G401.6 (cell line): ENCODE data around the gene AGAP5.
"Not testable (repeated sequence)": the region's sequence is repeated elsewhere in the genome, so short reads cannot be mapped to it uniquely, and the experiment has no call there.

Experiments used
- FAIRE-seq: peaks from 2 replicates; lab custom pipeline; 2012; peaks lifted over from hg19 to GRCh38; lab: Jason Lieb, UNC

Gene AGAP5

DNA sequence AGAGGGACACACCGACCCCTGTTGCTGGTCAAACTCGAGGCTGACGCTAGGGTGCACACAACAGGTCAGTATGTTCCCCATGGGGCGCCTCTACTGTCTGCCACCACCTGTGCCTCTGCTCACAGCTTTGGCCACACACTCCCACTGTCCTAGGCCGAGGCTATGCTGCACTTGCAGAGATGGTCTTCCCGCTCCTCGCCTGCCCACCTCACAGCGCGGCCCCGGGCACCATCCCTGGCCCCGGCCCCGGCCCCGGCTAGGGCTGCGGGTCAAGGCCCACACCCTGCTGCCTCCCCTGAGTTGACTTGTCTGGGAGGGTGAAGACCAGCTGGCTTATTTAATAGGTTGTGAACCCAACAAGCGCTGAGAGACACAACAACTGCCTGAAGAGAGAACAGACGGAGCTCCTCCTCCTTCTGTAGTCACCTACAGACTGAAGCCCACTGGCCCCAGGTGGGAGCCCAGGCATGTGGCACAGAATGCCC is at the start of gene AGAP5:
Gene AGAP5 (minus strand): TSS at position 435 of the 485 bp plus-strand sequence. CDS start 354 bp downstream, at position 81.
- FAIRE-seq = not testable (repeated sequence)

DNA sequence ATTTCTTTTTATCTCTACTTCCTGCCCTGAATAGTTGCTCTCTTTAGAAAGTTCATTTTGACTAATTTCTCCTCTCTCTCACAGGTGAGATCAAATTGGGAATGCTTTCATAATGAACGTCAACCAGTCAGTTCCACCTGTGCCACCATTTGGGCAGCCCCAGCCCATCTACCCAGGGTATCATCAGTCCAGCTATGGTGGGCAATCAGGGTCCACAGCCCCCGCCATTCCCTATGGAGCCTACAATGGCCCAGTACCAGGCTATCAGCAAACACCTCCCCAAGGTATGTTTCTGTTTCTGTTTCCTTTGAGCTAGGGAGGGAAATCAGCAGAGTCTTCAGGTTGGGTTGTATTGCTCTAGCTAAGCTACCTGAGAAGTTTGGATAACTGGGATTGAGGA is 48.8 kb upstream of the AGAP5 start:
- no peak for FAIRE-seq

DNA sequence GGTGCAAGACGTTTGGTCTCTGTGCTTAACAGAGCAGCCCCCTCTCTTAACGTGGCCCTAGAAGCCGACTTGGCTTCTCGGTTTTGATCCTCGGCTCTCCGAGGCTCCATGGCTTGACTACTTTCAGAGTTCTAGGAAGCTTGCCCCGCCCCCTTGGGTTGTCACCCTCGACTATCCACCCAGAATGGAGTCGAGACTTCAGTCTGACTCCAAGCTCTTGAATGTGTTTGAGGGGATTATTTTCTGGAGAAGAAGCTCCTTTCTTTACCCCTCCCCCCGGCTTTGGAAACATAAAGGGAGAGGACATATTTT is 46.7 kb upstream of the AGAP5 start:
- FAIRE-seq = no peak

DNA sequence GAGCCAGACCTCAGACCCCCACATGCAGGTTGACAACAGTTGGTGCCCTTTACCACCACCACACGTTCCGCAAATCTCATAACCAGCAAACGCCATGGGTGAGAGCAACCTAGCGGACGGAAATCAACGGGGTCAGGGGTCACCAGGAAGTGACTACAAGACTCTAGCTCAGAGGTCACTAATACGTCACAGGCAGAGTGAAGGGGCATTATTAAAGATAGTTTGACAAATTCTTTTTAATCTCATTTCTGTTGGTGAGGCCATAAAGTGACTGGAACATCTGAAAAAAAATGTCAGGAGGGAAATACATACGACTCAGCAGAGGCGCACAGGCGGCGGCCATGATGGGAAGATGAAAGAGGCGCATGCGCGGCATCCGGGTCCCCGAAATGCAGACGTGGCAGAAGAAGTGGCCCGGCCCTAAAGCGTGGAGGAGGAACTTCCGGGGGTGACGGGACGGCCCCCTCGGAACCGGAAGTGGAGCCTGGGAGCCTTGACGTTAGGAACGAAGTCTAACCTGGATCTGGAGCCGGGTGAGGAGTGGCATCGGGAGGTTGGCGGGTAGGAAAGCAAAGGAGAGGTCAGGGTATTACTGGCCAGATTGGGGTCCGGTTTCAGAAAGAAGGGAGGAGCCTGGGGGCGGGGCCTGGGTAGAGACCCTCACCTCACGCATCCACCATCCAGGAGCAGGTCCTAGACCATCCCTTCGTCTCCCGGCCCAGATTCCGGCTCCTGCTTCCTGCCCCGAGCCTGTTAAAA is 46.2 kb upstream of the AGAP5 start, which contains the start of gene SEC24C:
Gene SEC24C (plus strand): TSS at position 468 of the 759 bp plus-strand sequence. CDS start 2,461 bp downstream, outside the sequence.
- FAIRE-seq = peak; percentile 91

DNA sequence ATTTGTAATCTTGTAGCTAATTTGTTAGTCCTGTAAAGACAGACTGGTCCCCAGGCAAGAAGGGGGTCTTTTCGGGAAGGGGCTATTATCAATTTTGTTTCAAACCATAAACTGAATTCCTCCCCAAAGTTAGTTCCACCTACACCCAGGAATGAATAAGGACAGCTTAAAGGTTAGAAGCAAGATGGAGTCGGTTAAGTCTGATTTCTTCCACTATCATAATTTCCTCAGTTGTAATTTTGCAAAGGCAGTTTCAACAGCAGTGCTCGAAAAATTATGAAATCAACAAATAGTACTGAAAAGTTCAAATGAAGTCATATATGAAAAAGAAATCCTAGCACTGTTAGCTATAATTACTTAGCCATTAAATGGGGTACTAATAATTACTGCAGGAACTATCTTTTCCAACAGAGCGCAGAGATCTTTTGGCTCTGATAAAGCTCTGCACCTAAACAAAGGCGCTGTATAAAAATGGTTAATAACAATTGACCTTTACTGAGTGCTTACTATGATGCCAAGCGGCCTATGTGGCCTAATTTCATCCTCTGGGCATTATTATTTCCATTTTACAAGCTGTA is 45.5 kb upstream of the AGAP5 start:
- FAIRE-seq = no peak

DNA sequence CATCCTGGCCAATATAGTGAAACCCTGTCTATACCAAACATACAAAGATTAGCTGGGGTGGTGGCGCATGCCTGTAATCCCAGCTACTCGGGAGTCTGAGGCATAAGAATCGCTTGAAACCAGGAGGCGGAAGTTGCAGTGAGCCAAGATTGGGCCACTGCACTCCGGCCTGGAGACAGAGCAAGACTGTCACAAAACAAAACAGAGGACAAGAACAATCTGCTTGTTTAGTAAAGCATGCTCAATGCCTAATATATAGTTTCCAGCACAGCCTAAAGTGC is 44.5 kb upstream of the AGAP5 start:
- FAIRE-seq = no peak

DNA sequence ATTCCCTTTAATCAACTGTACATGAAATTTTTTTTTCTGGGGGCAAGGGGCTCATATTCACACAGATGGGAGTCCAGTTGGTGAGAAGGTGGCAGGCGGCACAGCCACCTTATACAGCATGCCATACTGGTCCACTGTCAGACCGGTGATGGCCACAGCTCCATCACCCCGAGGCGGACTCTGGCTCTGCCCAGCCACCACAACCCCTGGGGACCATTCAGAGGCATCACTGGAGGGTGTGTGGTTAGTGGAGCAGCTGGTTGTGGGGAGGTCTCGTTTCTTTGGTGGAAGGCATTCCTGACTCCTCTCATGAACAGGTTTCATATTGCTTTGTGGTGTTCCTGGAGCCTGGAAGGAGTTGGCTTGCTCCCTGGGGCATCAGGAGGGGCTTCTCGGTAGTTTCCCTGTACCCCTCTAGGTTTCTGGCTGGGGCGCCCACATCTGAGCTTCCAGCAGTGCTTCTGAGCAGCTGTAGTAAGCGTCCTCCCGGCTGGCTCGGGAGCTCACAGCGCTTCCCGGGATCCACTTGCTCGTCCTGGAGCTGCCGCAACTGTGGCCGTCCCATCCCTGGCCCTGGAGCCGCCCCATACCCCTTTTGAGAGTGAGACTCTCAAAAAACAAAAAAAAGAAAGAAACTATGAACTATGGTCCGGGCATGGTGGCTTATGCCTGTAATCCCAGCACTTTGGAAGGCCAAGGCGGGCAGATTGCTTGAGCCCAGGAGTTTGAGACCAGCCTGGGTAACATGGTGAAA is 42.8 kb upstream of the AGAP5 start:
- not testable (repeated sequence) for FAIRE-seq

DNA sequence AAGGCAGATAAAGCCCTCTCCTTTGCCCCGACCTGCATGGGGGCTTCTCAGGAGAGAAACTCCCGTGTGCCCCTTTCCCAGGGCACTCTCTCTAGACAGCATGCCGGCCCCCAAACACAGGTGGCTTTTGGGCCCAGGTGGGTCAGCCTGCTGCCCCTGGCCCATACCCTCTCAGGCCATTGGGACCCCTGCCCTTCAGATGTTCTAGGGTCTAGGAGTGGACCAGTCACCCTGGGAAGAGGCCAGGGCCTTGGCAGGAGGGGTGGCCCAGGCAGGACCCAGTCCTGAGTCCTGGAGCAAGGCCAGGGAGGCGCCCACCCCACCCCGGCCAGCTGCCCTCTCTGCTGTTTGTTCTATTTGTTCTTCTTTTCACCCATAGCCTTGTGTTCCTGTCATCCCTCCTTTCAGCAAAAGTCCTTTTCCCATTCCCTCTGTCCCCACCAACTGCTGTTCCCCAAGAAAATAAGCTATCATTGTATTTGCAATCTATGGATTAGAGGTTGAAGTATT is 36.9 kb upstream of the AGAP5 start:
- no peak for FAIRE-seq

DNA sequence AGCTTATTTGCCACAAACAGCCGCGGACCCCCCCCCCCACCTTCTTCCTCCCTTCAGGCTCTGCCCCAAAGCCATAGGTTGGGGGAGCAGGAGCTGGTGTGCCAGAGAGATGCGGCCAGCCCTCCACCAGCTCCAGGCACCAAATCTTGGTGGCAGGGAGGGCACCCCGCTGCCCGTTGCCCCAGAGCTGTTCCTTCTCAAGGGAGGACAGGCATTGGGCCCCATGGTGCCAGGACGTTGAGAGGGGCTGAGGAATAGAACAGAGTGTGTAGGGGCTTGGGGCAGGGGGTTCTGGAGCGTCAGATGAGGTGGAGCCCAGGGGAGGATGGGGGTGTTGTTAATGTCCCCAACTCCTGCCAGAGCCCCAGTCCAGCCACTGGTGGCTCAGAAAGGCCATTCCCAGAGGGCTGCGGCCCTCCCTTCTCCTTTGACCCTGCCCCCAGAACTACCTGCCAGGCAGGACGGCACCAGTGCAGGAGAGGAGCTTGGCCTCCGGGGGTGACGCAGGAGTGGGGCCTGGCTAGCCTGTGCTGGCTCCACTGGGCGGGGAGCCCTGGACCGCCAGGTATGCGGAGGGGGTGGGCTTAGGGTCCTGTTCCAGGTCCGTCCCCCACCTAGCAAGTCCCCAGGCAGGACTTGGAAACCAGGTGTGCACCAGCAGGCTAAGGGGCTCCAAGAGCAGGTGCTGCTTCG is 36.3 kb upstream of the AGAP5 start:
- no peak for FAIRE-seq

DNA sequence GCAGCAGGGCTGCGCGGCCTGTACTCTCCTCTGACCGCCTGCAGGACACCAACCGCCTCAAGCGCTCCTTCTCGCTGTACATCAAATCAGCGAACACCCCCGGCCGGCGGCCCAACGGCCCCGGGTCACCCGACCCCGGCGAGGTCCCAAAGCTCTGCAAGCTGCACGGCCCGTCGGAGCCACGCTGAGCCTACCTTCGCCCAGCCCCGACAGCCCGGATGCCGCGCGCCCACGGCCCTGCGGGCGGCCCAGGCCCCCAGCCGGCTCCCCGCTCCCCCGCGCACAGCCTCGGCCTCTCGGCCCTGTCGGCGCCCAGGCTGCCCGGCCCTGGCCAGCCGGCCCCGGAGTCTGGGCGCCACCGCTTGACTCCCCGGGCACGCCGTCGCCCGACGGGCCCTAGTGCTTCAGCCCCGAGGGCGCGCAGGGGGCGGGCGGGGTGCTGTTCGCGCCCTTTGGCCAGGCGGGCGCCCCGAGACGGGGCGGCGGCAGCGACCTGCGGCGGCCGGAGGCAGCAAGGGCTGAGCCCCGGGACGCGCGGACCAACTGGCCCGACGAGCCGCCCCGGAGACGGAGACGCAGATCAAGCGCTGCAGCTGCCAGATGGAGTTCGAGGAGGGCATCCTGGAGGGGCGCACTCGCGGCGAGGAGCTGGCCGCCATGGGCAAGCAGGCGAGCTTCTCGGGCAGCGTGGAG is 35.2 kb upstream of the AGAP5 start:
- FAIRE-seq = no peak

DNA sequence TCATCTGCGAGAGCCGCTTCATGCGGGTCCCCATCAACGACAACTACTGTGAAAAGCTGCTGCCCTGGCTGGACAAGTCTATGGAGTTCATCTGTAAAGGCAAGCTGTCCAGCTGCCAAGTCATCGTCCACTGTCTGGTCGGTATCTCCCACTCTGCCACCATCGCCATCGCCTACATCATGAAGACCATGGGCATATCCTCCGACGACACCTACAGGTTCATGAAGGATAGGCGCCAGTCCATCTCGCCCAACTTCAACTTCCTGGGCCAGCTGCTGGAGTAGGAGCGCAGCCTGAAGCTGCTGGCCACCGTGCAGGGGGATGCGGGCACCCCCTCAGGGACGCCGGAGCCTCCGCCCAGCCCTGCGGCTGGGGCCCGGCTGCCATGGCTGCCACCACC is 34.5 kb upstream of the AGAP5 start:
- FAIRE-seq = no peak

DNA sequence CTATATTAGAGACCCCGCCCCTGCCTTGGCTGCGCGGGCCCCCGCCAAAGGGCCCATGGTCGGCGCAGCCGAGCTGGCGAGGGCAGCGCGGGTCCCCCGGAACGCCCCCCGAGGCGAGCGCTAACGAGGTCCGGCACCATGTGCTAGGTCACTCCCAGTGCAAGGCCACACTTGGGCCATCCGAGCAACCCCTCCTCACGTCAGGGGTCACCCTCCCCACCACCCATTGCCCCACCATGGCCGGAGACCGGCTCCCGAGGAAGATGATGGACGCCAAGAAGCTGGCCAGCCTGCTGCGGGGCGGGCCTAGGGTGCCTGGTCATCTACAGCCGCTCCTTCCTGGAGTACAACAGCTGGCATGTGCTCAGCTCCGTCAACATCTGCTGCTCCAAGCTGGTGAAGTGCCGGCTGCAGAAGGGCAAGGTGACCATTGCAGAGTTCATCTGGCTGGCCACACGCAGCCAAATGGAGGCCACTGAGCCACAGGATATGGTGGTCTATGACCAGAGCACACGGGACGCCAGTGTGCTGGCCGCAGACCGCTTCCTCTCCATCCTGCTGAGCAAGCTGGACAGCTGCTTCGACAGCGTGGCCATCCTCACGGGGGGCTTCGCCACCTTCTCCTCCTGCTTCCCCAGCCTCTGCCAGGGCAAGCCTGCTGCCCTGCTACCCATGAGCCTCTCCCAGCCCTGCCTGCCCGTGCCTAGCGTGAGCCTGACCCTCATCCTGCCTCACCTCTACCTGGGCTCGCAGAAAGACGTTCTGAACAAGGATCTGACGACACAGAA is 33.9 kb upstream of the AGAP5 start:
- FAIRE-seq = no peak

DNA sequence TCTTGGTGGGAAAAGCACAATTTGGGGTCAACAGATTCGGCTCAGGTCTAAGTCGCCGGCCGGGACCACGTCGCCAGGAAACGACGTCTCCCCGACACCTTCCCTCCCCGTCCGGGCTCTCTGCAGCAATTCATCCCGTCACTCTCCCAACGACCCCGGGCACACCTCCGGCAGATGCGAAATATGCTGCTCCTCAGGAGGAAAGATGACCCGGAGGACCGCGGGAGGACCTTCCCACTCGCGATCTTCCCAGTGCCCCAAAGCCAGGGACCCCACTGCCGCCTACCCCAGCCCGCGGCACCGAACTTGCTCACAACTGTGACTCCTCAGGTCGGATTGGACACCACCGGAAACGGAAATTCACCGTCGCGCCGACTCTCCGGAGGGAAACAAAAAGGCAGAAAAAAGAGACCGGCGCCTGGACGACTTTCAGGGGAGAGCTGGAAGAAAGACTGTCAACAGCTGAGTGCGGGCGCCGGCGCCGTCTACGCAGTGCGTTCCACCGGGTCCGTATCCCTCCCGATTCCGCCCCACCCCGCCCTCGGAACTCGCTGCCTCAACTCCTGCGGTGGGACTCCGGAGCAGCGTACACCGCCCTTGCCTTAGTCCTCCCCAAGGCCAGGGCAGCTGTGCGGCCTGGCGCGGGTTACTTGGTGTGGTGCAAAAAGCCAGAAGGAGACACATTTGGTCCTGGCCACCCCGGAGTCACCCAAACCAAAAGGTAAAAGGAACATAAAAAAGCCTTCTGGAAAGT is 32.4 kb upstream of the AGAP5 start:
- peak; percentile 25 for FAIRE-seq

DNA sequence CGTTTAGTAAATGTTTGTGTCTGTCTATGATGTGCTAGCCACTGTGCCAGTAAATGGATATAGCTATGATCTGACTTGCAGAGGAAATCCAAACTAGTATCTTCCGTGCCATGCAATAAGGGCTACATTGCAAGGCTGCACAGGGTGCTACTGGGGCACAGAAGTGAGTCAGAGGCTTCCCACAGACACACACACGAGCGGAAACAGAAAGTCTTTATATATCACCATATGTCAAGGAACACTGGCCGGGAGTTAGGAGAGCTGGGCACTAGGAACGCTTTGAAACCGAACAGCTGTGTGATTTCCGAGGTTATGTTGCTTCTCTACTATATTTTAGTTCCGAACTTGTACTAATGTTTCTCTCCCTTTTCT is 31.9 kb upstream of the AGAP5 start:
- FAIRE-seq = not testable (repeated sequence)

DNA sequence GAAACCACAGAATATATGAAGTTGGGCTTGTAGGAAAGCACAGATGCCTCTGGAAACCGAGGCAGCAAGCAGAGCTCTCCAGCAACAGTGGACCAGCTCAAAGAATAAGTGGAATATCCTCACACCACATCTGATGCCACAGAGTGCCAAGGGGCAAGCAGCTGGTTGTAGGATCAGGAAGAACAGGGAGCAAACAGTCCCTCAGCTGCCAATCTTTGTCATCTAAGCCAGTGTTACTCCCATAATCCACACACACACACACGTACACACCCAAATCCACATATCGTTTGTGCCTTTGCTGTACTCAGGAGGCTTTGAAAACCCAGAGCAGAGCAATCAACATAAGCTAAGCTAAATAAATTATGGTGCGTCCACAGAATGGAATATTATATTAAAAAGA is 25.6 kb upstream of the AGAP5 start:
- no peak for FAIRE-seq

DNA sequence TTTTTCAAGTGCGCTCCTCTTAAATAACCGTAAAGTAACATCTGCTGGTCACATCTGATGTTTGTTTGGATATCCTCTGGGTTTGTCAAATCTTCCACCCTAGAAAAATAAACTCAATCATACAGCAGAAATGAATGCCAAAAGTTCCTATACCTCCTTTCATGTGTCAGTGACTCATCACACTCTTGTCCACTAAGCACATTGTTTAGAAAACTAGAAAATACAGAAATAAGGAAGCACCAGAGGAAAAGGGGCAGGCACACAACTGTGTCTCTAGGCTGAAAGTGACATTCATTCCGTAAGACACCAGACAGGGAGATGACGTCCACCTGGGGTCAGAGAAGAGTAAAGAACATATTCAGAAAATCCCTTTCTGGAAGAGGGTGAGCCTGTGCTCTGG is 22.7 kb upstream of the AGAP5 start:
- not testable (repeated sequence) for FAIRE-seq

DNA sequence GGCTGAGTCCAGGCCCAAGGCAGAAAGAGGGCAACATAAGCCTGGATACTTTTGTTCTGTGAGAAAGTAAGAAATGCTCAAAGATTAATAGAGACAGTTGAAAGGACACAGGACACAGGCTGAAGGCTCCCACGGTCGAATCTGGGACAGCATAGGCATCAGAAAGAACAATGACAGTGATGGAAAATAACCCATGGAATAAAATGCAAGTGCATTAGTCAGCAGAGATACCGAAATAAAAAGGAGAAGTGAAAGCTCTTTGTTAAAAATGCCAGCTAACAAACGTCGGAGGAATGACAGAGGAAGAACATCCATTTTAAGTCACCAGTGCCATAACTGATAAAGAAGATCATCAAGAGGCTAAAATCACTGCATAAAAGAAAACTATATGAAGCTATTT is 19.6 kb upstream of the AGAP5 start:
- no peak for FAIRE-seq

DNA sequence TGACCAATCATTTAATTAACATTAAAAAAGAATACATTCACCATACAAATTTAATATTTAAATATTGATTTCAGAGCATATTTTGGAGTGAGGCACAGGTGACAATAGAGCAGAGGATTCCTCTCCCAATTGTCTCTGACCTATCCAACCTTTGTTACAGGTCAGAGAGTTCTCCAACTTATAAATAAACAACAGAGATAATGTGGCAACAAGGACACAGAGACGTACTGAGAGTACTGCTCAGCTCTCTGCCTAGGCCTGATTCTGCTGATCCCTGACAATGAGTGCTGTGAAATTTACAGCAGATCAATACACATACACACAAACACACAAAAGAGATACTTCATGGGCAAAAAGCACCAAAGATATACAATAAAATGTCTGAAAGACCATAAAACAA is 18.3 kb upstream of the AGAP5 start:
- no peak for FAIRE-seq

DNA sequence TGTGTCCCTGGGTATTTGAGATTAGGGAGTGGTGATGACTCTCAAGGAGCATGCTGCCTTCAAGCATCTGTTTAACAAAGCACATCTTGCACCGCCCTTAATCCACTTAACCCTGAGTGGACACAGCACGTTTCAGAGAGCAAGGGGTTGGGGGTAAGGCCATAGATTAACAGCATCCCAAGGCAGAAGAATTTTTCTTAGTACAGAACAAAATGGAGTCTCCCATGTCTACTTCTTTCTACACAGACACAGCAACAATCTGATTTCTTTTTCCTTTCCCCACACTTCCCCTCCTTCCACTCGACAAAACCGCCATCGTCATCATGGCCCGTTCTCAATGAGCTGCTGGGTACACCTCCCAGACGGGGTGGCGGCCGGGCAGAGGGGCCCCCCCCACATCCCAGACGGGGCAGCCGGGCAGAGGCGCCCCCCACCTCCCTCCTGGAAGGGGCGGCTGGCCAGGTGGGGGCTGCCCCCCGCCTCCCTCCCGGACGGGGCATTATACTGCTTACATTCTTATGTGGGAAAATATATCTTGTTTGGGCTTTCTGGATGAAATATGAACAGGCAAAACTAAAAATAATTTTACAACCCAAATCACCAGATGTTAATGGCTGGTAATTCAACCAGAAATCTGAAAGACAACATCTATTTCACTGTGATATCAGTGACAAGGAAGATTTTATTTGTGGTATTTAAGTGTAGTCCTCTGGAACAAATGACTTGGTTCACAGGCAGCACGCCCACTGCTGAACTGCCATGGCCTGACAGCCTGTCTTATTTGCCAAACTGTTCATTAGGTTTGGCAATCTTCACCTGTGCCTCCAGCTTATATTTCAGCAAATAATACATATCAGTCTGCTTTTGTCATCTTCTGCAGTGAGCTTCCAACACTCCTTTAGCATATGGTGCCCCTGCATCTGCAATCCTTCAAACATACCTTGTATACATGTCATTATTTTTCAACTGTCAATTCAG is 17.6 kb upstream of the AGAP5 start:
- FAIRE-seq = not testable (repeated sequence)
